GM23338 (cell line): ENCODE measurements around the gene BAHCC1. TPM values are rescaled to one million over a fixed set of nuclear protein-coding genes. Genes with fewer than 3 reads are reported as not detected.

Experiments
- ATAC-seq: fragments of 200-7000 bp; cut with Tn5 transposase; 3 replicates; pipeline ENCODE4 v1.9.1; 2020
- DNase-seq: peaks from one replicate; pipeline ENCODE4 v3.0.0-alpha.2; 2015; ENCODE audit warnings: low spot score
- H2AFZ ChIP-seq: fragments of 200-600 bp; sonication (generic); 2 replicates; pipeline ENCODE4 v1.8.0; 2016; ENCODE audit warnings: antibody characterized with exemption, mild to moderate bottlenecking, moderate library complexity
- H3F3A ChIP-seq: fragments of 200-600 bp; sonication (generic); replicated peaks from 2 replicates; pipeline ENCODE4 v1.8.0; 2017; ENCODE audit warnings: antibody characterized with exemption, mixed run types, low read depth
- H3K27ac ChIP-seq: fragments of 200-600 bp; sonication (generic); 2 replicates; pipeline ENCODE4 v1.6.1; 2016; ENCODE audit warnings: low read depth
- H3K27me3 ChIP-seq: fragments of 200-600 bp; sonication (generic); 2 replicates; pipeline ENCODE4 v1.8.0; 2016; ENCODE audit warnings: mild to moderate bottlenecking, mixed run types, moderate library complexity; ENCODE audit not compliant: insufficient read depth
- H3K36me3 ChIP-seq: fragments of 200-600 bp; sonication (generic); 2 replicates; pipeline ENCODE4 v1.8.0; 2016; ENCODE audit warnings: mild to moderate bottlenecking; ENCODE audit not compliant: insufficient read depth
- H3K4me1 ChIP-seq: fragments of 200-600 bp; sonication (generic); 2 replicates; pipeline ENCODE4 v1.8.0; 2016; ENCODE audit warnings: mild to moderate bottlenecking, moderate library complexity; ENCODE audit not compliant: insufficient read depth
- H3K4me2 ChIP-seq: fragments of 200-600 bp; sonication (generic); 2 replicates; pipeline ENCODE4 v1.7.1; 2017; ENCODE audit warnings: mixed run types
- H3K4me3 ChIP-seq: fragments of 200-600 bp; sonication (generic); 2 replicates; pipeline ENCODE4 v1.6.1; 2016; ENCODE audit warnings: mixed run types
- H3K79me2 ChIP-seq: fragments of 200-600 bp; sonication (generic); replicated peaks from 2 replicates; pipeline ENCODE4 v1.8.0; 2017; ENCODE audit warnings: mild to moderate bottlenecking; ENCODE audit not compliant: insufficient read depth
- H3K9me2 ChIP-seq: fragments of 200-600 bp; sonication (generic); 2 replicates; pipeline ENCODE4 v1.8.0; 2017; ENCODE audit not compliant: insufficient read depth
- H4K20me1 ChIP-seq: fragments of 200-600 bp; sonication (generic); replicated peaks from 2 replicates; pipeline ENCODE4 v1.8.0; 2017; ENCODE audit warnings: mild to moderate bottlenecking; ENCODE audit not compliant: insufficient read depth
- H3K27ac Mint-ChIP-seq: 2 replicates; pipeline ENCODE4 v1.8.0; 2020; ENCODE audit warnings: inconsistent platforms, mild to moderate bottlenecking, moderate library complexity, mixed read lengths
- H3K27me3 Mint-ChIP-seq: 3 replicates; pipeline ENCODE4 v1.8.0; 2022; ENCODE audit warnings: low read depth, mild to moderate bottlenecking, moderate library complexity, mixed read lengths, inconsistent platforms; ENCODE audit not compliant: insufficient read depth, poor library complexity
- H3K36me3 Mint-ChIP-seq: 3 replicates; pipeline ENCODE4 v1.8.0; 2021; ENCODE audit warnings: low read depth, mild to moderate bottlenecking, inconsistent platforms, moderate library complexity, mixed read lengths
- H3K4me1 Mint-ChIP-seq: 3 replicates; pipeline ENCODE4 v1.8.0; 2020; ENCODE audit warnings: mild to moderate bottlenecking, inconsistent platforms, mixed read lengths
- H3K4me3 Mint-ChIP-seq: 3 replicates; pipeline ENCODE4 v1.8.0; 2021; ENCODE audit warnings: moderate library complexity, mild to moderate bottlenecking, inconsistent platforms, mixed read lengths
- H3K9me3 Mint-ChIP-seq: 3 replicates; pipeline ENCODE4 v1.8.0; 2020; ENCODE audit warnings: moderate library complexity, mild to moderate bottlenecking, inconsistent platforms, mixed read lengths
- CREB1 ChIP-seq: fragments of 250-450 bp; sonication (Bioruptor Pico); IDR thresholded peaks from 2 replicates; pipeline ENCODE4 v1.5.0; 2020; ENCODE audit warnings: low read depth, mild to moderate bottlenecking, moderate library complexity
- EZH2phosphoT487 ChIP-seq: fragments of 200-600 bp; sonication (generic); IDR thresholded peaks from one replicate; pipeline ENCODE4 v1.8.1; 2018; ENCODE audit warnings: antibody characterized with exemption; ENCODE audit not compliant: unreplicated experiment
- JUNB ChIP-seq: IDR thresholded peaks from one replicate; pipeline ENCODE4 v1.6.1; 2016; ENCODE audit warnings: antibody characterized with exemption; ENCODE audit not compliant: unreplicated experiment
- NANOG ChIP-seq: IDR thresholded peaks from 2 replicates; pipeline ENCODE4 v1.6.1; 2016; ENCODE audit warnings: antibody characterized with exemption, borderline replicate concordance
- POLR2AphosphoS5 ChIP-seq: IDR thresholded peaks from 2 replicates; pipeline ENCODE4 v1.6.1; 2016; ENCODE audit warnings: antibody characterized with exemption, low read depth
- STAT1 ChIP-seq: IDR thresholded peaks from one replicate; pipeline ENCODE4 v1.6.1; 2016; ENCODE audit warnings: antibody characterized with exemption; ENCODE audit not compliant: unreplicated experiment
- ZNF114 ChIP-seq: fragments of 250-450 bp; sonication (Bioruptor Pico); IDR thresholded peaks from 2 replicates; pipeline ENCODE4 v1.5.0; 2020; ENCODE audit warnings: mild to moderate bottlenecking, moderate library complexity
- ZNF331 ChIP-seq: fragments of 250-450 bp; sonication (Bioruptor Pico); IDR thresholded peaks from 2 replicates; pipeline ENCODE4 v1.5.0; 2020; ENCODE audit warnings: low read depth, mild to moderate bottlenecking, moderate library complexity
- polyA plus RNA-seq: library from polyadenylated mRNA; unstranded; fragments of >200 nt; fragmentation: Nextera tagmentation; extraction: Ambion mirVana; gene quantifications from 2 replicates; pipeline ENCODE4 v1.2.1, GENCODE V29; 2016
- total RNA-seq: library from RNA; depleted of rRNA; stranded (reverse); fragments of >200 nt; shearing (Covaris generic); gene quantifications from 2 replicates; pipeline ENCODE4 v1.2.3, GENCODE V29; 2014
- TF ChIP-seq, protein P1 (sequence below): IDR thresholded peaks from one replicate; pipeline ENCODE4 v1.6.1; 2018; ENCODE audit warnings: antibody characterized with exemption; ENCODE audit not compliant: unreplicated experiment
- TF ChIP-seq, protein P2 (sequence below): IDR thresholded peaks from 2 replicates; pipeline ENCODE4 v1.6.1; 2016; ENCODE audit warnings: antibody characterized with exemption
- TF ChIP-seq, protein P3 (sequence below), 2 experiments: fragments of 200-600 bp in 1 of 2; sonication (generic) in 1 of 2; conservative IDR thresholded peaks; 2 replicates each; pipeline versions ENCODE4 v1.5.1 to v1.6.1; 2016 to 2017; ENCODE audit warnings: antibody characterized with exemption in 2 of 2, low read depth in 2 of 2, mild to moderate bottlenecking in 2 of 2, moderate library complexity in 1 of 2
- TF ChIP-seq, protein P4 (sequence below): fragments of 250-450 bp; sonication (Bioruptor Pico); IDR thresholded peaks from 2 replicates; pipeline ENCODE4 v1.5.0; 2020; ENCODE audit warnings: mild to moderate bottlenecking, moderate library complexity

The BAHCC1 gene
- total and polyA plus RNA-seq, 2 experiments from 2014 or later = 0.24 to 1.1 TPM

DNA sequence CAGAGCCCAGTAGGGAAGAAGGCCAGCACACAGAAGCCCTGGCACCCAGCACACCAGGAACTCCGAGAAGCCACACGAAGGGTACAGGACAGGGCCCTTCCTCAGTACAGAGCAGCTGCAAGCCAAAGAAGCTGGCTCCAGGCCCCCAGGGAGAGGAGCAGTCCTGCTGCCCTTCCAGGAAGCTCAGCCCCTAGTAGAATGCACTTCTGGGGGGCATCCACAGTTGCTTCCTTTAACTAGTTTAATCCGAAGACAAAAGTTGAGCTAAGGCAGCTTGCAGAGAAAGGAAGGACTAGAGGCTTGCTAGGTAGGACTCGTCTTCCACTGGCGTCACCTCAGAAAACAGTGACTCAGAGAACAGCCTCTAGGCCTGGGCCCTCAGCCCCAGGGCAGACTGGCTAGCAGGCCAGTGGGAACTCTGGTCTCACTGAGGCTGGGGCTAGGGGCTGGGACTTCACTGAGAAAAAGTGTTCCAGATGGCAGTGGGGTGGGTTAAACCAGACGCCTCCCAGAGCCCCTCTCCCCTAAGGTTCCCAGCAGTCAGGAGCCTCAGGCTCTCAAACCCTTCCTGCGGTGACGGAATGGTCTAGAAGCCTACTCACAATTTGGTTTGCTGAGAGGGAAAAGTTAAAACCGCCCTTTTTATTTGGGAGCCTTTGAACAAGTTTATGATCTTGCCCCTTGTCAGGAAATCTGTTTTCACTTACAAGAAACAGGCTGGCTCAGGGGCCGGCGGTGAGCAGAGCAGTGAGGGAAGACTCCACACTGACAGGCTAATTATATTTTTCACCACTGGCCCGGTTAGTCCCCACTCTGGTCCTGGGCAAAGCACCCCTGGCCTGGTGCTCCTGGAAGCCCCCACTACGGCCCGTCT lies 75.9 kb downstream of the BAHCC1 start:
- no peaks in the 10 kb centered on the region for H3K36me3 ChIP-seq
- H3K4me2 ChIP-seq = no peak overlapping the region
- H3K4me3 Mint-ChIP-seq = no peak overlapping the region
- H3F3A ChIP-seq = no peaks in the 10 kb centered on the region
- H3K79me2 ChIP-seq = no peaks in the 10 kb centered on the region
- H3K27me3 Mint-ChIP-seq = peaks cover 8% of the 10 kb centered on the region
- H4K20me1 ChIP-seq = no peaks in the 10 kb centered on the region
- H3K27ac ChIP-seq = no peak overlapping the region
- DNase-seq (no peak), ATAC-seq (no peak)
- peaks cover 3% of the 10 kb centered on the region; the same call in 2 of the 3 replicates for H3K9me3 Mint-ChIP-seq
- H3K36me3 Mint-ChIP-seq = no peaks in the 10 kb centered on the region
- H2AFZ ChIP-seq = 0 out of 2 replicates have a peak overlapping the region, but pooled peaks have one; percentile 47
- no peak overlapping the region for H3K27ac Mint-ChIP-seq
- H3K27me3 ChIP-seq = no peaks in the 10 kb centered on the region
- H3K4me3 ChIP-seq = no peak overlapping the region
- no peaks in the 10 kb centered on the region for H3K9me2 ChIP-seq
- H3K4me1 ChIP-seq = no peaks in the 10 kb centered on the region
- TF ChIP-seq CREB1 (CRISPR knock-in tag) = no peak
- TF ChIP-seq JUNB = no peak
- TF ChIP-seq, protein P1, sequence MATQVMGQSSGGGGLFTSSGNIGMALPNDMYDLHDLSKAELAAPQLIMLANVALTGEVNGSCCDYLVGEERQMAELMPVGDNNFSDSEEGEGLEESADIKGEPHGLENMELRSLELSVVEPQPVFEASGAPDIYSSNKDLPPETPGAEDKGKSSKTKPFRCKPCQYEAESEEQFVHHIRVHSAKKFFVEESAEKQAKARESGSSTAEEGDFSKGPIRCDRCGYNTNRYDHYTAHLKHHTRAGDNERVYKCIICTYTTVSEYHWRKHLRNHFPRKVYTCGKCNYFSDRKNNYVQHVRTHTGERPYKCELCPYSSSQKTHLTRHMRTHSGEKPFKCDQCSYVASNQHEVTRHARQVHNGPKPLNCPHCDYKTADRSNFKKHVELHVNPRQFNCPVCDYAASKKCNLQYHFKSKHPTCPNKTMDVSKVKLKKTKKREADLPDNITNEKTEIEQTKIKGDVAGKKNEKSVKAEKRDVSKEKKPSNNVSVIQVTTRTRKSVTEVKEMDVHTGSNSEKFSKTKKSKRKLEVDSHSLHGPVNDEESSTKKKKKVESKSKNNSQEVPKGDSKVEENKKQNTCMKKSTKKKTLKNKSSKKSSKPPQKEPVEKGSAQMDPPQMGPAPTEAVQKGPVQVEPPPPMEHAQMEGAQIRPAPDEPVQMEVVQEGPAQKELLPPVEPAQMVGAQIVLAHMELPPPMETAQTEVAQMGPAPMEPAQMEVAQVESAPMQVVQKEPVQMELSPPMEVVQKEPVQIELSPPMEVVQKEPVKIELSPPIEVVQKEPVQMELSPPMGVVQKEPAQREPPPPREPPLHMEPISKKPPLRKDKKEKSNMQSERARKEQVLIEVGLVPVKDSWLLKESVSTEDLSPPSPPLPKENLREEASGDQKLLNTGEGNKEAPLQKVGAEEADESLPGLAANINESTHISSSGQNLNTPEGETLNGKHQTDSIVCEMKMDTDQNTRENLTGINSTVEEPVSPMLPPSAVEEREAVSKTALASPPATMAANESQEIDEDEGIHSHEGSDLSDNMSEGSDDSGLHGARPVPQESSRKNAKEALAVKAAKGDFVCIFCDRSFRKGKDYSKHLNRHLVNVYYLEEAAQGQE = no peak
- no peak for TF ChIP-seq NANOG
- TF ChIP-seq, protein P2, sequence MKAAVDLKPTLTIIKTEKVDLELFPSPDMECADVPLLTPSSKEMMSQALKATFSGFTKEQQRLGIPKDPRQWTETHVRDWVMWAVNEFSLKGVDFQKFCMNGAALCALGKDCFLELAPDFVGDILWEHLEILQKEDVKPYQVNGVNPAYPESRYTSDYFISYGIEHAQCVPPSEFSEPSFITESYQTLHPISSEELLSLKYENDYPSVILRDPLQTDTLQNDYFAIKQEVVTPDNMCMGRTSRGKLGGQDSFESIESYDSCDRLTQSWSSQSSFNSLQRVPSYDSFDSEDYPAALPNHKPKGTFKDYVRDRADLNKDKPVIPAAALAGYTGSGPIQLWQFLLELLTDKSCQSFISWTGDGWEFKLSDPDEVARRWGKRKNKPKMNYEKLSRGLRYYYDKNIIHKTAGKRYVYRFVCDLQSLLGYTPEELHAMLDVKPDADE = no peak
- TF ChIP-seq, protein P3, sequence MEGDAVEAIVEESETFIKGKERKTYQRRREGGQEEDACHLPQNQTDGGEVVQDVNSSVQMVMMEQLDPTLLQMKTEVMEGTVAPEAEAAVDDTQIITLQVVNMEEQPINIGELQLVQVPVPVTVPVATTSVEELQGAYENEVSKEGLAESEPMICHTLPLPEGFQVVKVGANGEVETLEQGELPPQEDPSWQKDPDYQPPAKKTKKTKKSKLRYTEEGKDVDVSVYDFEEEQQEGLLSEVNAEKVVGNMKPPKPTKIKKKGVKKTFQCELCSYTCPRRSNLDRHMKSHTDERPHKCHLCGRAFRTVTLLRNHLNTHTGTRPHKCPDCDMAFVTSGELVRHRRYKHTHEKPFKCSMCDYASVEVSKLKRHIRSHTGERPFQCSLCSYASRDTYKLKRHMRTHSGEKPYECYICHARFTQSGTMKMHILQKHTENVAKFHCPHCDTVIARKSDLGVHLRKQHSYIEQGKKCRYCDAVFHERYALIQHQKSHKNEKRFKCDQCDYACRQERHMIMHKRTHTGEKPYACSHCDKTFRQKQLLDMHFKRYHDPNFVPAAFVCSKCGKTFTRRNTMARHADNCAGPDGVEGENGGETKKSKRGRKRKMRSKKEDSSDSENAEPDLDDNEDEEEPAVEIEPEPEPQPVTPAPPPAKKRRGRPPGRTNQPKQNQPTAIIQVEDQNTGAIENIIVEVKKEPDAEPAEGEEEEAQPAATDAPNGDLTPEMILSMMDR (conservative IDR thresholded peaks at IDR 0.05; ENCODE audit: low read depth in 2 of 2) = no peak
- no peak for TF ChIP-seq ZNF331
- no peak for TF ChIP-seq EZH2phosphoT487
- TF ChIP-seq ZNF114 (CRISPR knock-in tag) = no peak
- no peak for TF ChIP-seq STAT1
- no peak for TF ChIP-seq POLR2AphosphoS5
- TF ChIP-seq, protein P4, sequence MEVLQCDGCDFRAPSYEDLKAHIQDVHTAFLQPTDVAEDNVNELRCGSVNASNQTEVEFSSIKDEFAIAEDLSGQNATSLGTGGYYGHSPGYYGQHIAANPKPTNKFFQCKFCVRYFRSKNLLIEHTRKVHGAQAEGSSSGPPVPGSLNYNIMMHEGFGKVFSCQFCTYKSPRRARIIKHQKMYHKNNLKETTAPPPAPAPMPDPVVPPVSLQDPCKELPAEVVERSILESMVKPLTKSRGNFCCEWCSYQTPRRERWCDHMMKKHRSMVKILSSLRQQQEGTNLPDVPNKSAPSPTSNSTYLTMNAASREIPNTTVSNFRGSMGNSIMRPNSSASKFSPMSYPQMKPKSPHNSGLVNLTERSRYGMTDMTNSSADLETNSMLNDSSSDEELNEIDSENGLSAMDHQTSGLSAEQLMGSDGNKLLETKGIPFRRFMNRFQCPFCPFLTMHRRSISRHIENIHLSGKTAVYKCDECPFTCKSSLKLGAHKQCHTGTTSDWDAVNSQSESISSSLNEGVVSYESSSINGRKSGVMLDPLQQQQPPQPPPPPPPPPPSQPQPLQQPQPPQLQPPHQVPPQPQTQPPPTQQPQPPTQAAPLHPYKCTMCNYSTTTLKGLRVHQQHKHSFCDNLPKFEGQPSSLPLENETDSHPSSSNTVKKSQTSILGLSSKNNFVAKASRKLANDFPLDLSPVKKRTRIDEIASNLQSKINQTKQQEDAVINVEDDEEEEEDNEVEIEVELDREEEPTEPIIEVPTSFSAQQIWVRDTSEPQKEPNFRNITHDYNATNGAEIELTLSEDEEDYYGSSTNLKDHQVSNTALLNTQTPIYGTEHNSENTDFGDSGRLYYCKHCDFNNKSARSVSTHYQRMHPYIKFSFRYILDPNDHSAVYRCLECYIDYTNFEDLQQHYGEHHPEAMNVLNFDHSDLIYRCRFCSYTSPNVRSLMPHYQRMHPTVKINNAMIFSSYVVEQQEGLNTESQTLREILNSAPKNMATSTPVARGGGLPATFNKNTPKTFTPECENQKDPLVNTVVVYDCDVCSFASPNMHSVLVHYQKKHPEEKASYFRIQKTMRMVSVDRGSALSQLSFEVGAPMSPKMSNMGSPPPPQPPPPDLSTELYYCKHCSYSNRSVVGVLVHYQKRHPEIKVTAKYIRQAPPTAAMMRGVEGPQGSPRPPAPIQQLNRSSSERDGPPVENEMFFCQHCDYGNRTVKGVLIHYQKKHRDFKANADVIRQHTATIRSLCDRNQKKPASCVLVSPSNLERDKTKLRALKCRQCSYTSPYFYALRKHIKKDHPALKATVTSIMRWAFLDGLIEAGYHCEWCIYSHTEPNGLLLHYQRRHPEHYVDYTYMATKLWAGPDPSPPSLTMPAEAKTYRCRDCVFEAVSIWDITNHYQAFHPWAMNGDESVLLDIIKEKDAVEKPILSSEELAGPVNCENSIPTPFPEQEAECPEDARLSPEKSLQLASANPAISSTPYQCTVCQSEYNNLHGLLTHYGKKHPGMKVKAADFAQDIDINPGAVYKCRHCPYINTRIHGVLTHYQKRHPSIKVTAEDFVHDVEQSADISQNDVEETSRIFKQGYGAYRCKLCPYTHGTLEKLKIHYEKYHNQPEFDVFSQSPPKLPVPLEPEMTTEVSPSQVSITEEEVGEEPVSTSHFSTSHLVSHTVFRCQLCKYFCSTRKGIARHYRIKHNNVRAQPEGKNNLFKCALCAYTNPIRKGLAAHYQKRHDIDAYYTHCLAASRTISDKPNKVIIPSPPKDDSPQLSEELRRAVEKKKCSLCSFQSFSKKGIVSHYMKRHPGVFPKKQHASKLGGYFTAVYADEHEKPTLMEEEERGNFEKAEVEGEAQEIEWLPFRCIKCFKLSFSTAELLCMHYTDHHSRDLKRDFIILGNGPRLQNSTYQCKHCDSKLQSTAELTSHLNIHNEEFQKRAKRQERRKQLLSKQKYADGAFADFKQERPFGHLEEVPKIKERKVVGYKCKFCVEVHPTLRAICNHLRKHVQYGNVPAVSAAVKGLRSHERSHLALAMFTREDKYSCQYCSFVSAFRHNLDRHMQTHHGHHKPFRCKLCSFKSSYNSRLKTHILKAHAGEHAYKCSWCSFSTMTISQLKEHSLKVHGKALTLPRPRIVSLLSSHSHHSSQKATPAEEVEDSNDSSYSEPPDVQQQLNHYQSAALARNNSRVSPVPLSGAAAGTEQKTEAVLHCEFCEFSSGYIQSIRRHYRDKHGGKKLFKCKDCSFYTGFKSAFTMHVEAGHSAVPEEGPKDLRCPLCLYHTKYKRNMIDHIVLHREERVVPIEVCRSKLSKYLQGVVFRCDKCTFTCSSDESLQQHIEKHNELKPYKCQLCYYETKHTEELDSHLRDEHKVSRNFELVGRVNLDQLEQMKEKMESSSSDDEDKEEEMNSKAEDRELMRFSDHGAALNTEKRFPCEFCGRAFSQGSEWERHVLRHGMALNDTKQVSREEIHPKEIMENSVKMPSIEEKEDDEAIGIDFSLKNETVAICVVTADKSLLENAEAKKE (CRISPR knock-in tag) = no peak
- H3K4me1 Mint-ChIP-seq = peaks cover 2% of the 10 kb centered on the region; the same call in 2 of the 3 replicates
